Mesodermal cell (in vitro differentiated cells): Measurements from ENCODE around the gene ANKRD36.
"Not testable (repeated sequence)": the region's sequence is repeated elsewhere in the genome, so short reads cannot be mapped to it uniquely, and the experiment has no call there.

Source experiments
- H3K27ac ChIP-seq: 2 replicates; pipeline ENCODE4 v1.7.0; 2013; ENCODE audit warnings: mild to moderate bottlenecking, low read depth, low read length, moderate library complexity; ENCODE audit not compliant: severe bottlenecking
- H3K36me3 ChIP-seq: 2 replicates; pipeline ENCODE4 v1.7.1; 2013; ENCODE audit warnings: mild to moderate bottlenecking, low read length, moderate library complexity; ENCODE audit not compliant: control insufficient read depth, insufficient read depth
- H3K4me1 ChIP-seq: one replicate; pipeline ENCODE4 v1.7.1; 2013; ENCODE audit warnings: mild to moderate bottlenecking, low read length; ENCODE audit not compliant: insufficient read depth, control insufficient read depth, poor library complexity, severe bottlenecking
- H3K4me3 ChIP-seq: 2 replicates; pipeline ENCODE4 v1.7.0; 2013; ENCODE audit warnings: low read length, control low read depth, mild to moderate bottlenecking; ENCODE audit not compliant: insufficient read depth, poor library complexity, severe bottlenecking; ENCODE audit errors: extremely low read depth
- H3K9me3 ChIP-seq: 2 replicates; pipeline ENCODE4 v1.7.1; 2013; ENCODE audit warnings: mild to moderate bottlenecking, low read length, moderate library complexity; ENCODE audit not compliant: control insufficient read depth
- WGBS, 2 experiments: methylation state at CpG; one replicate each; pipeline ENCODE4 v1.1.5; 2013; ENCODE audit warnings: missing lambda C conversion rate in 2 of 2; ENCODE audit not compliant: insufficient coverage in 2 of 2; 5-methylcytosine and 5-hydroxymethylcytosine counted together

Gene ANKRD36

GRCh38 chr2:97293687-97294086 is 180.7 kb downstream of the ANKRD36 start:
- not testable (repeated sequence) for H3K9me3 ChIP-seq, H3K27ac ChIP-seq, H3K4me3 ChIP-seq, H3K4me1 ChIP-seq, H3K36me3 ChIP-seq
- no CpG with 5 or more reads among the region's 1 CpG for WGBS, 2 experiments
